ENCODE data around the gene TLCD5.
A peak's percentile ranks its signal among the peaks of the same experiment; 100 is the strongest.

TLCD5 gene

DNA sequence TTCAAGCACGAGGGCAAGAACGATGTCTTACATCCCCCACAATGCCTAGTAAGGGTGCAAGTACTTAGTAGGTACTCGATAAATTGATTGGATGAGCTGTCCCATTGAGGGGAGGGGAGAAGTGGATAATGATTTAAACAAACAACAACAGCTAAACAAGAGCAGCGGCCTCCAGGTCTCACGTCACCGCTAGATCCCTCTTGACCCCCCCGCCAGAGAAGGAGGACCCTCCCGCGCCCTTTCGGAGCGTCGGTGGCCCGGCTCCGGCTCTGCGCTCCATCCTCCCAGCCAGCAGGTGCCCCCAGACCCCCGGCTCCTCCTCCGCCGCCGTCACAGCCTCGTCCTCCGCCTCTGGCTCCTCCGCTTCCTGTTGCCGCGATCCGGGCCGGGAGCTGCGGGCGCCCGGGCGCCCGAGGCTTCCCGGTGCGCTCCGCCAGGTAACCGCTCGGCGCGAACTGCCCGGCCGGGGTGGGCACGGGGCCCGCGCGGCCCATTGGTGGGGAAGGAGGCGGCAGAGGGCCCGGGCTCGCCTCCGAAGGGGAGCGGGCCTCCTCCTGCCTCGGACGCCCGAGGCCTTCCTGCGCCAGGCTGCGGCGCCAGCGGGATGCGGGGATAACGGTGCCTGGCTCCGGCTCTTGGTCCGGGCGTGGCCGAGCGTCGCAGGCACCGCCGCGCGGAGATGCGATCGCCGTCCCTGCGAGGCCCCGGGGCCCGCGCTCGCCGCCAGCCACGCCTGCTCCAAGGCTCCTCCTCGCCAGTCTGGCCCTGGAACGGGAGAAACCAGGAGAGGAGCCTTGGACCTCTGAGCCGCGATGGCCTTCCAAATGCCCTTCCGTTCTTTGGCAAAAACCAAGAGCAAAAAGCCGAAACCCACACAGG lies at the start of gene TLCD5:
Gene TLCD5 (plus strand): TSS at position 368 of the 879 bp plus-strand sequence. CDS start 2,143 bp downstream, outside the sequence.
- Histone ChIP-seq H3K9ac (ENCODE audit: low read length in 5 of 5) (peak within 1 kb of the TSS in 3 of 5 donors; percentile 66 to 81 (median 74)), H3K4me1 (ENCODE audit: control insufficient read depth in 5 of 5, insufficient read depth in 5 of 5, low read length in 5 of 5) (peaks cover 0 to 24% (median 15%) of the 10 kb centered on the region in 5 donors), H3K27me3 (ENCODE audit: control insufficient read depth in 5 of 5, insufficient read depth in 4 of 5, low read length in 5 of 5) (peaks cover 0 to 4% (median 0%) of the 10 kb centered on the region in 5 donors), H3K27ac (ENCODE audit: low read depth, low read length) (peak within 1 kb of the TSS; percentile 38), H3K9me3 (ENCODE audit: control insufficient read depth in 5 of 5, low read length in 5 of 5) (no peaks in the 10 kb centered on the region), H3K4me3 (ENCODE audit: low read depth in 1 of 5, low read length in 5 of 5) (peak within 1 kb of the TSS; percentile 68 to 77 (median 68)), H3K36me3 (ENCODE audit: control insufficient read depth in 5 of 5, insufficient read depth in 5 of 5, low read length in 5 of 5) (peaks cover 0 to 5% (median 4%) of the 10 kb centered on the region in 5 donors)

GRCh38 chr11:120279502-120279901 lies 45.6 kb upstream of the TLCD5 start:
- no peaks in the 10 kb centered on the region for H3K4me1 ChIP-seq (ENCODE audit: control insufficient read depth in 5 of 5, insufficient read depth in 5 of 5, low read length in 5 of 5)
- no peak overlapping the region for H3K4me3 ChIP-seq (ENCODE audit: low read depth in 1 of 5, low read length in 5 of 5)
- H3K27ac ChIP-seq (ENCODE audit: low read depth, low read length) = no peak overlapping the region
- peaks cover 0 to 3% (median 0%) of the 10 kb centered on the region in 5 donors for H3K27me3 ChIP-seq (ENCODE audit: control insufficient read depth in 5 of 5, insufficient read depth in 4 of 5, low read length in 5 of 5)
- no peak overlapping the region for H3K9ac ChIP-seq (ENCODE audit: low read length in 5 of 5)
- H3K36me3 ChIP-seq (ENCODE audit: control insufficient read depth in 5 of 5, insufficient read depth in 5 of 5, low read length in 5 of 5) = no peaks in the 10 kb centered on the region
- H3K9me3 ChIP-seq (ENCODE audit: control insufficient read depth in 5 of 5, low read length in 5 of 5) = no peaks in the 10 kb centered on the region

- no peaks in the 10 kb centered on the region for H3K9me3 ChIP-seq (ENCODE audit: control insufficient read depth in 5 of 5, low read length in 5 of 5)
These were observed 44.5 kb upstream of the TLCD5 start for GRCh38 chr11:120280600-120281051.

DNA sequence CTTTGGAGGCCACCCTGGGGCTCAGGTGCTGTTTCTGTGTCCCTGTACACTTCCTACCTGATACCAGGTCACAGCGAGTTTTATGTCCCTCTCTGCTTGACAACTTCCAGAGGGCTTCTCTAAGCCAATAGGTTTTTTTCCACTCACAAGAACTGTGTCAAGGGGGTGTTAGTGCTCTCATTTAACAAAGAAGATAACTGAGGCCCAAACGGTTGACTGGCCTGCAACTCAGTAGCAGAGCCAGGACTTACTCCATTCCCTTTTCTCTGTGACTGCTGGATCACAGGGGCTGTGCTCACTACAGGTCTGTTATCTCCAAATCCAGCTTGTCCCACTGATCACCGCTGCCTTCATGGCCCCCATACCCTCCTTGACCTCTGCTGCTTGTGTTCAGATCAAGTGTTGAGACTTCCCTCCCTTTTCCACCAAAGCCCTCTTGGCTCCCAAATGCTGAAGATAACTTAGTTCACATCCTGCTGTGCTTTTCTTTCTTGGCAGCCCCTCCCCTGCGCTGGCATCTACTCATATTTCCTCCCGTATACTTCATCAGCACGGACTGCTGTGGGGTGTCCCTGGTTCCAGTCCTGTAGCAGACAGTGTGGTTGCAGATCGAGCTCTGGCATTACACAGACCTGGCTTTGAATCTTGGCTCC lies 43.8 kb upstream of the TLCD5 start:
- Histone ChIP-seq H3K27ac (ENCODE audit: low read depth, low read length) (no peak overlapping the region), H3K36me3 (ENCODE audit: control insufficient read depth in 5 of 5, insufficient read depth in 5 of 5, low read length in 5 of 5) (no peaks in the 10 kb centered on the region), H3K4me3 (ENCODE audit: low read depth in 1 of 5, low read length in 5 of 5) (no peak overlapping the region), H3K4me1 (ENCODE audit: control insufficient read depth in 5 of 5, insufficient read depth in 5 of 5, low read length in 5 of 5) (no peaks in the 10 kb centered on the region), H3K27me3 (ENCODE audit: control insufficient read depth in 5 of 5, insufficient read depth in 4 of 5, low read length in 5 of 5) (peaks cover 0 to 3% (median 0%) of the 10 kb centered on the region in 5 donors), H3K9ac (ENCODE audit: low read length in 5 of 5) (no peak overlapping the region), H3K9me3 (ENCODE audit: control insufficient read depth in 5 of 5, low read length in 5 of 5) (no peaks in the 10 kb centered on the region)

More at GRCh38 chr11:120280600-120281051, 44.5 kb upstream of the TLCD5 start:
- Histone ChIP-seq H3K4me3 (ENCODE audit: low read depth in 1 of 5, low read length in 5 of 5) (no peak overlapping the region), H3K27me3 (ENCODE audit: control insufficient read depth in 5 of 5, insufficient read depth in 4 of 5, low read length in 5 of 5) (peaks cover 0 to 3% (median 0%) of the 10 kb centered on the region in 5 donors), H3K9ac (ENCODE audit: low read length in 5 of 5) (no peak overlapping the region), H3K4me1 (ENCODE audit: control insufficient read depth in 5 of 5, insufficient read depth in 5 of 5, low read length in 5 of 5) (no peaks in the 10 kb centered on the region), H3K36me3 (ENCODE audit: control insufficient read depth in 5 of 5, insufficient read depth in 5 of 5, low read length in 5 of 5) (no peaks in the 10 kb centered on the region), H3K27ac (ENCODE audit: low read depth, low read length) (no peak overlapping the region)

GRCh38 chr11:120283124-120283523 lies 42.0 kb upstream of the TLCD5 start:
- Histone ChIP-seq H3K27me3 (ENCODE audit: control insufficient read depth in 5 of 5, insufficient read depth in 4 of 5, low read length in 5 of 5) (peaks cover 0 to 3% (median 0%) of the 10 kb centered on the region in 5 donors), H3K9ac (ENCODE audit: low read length in 5 of 5) (no peak overlapping the region), H3K4me3 (ENCODE audit: low read depth in 1 of 5, low read length in 5 of 5) (no peak overlapping the region), H3K27ac (ENCODE audit: low read depth, low read length) (no peak overlapping the region), H3K4me1 (ENCODE audit: control insufficient read depth in 5 of 5, insufficient read depth in 5 of 5, low read length in 5 of 5) (no peaks in the 10 kb centered on the region), H3K36me3 (ENCODE audit: control insufficient read depth in 5 of 5, insufficient read depth in 5 of 5, low read length in 5 of 5) (no peaks in the 10 kb centered on the region), H3K9me3 (ENCODE audit: control insufficient read depth in 5 of 5, low read length in 5 of 5) (no peaks in the 10 kb centered on the region)

DNA sequence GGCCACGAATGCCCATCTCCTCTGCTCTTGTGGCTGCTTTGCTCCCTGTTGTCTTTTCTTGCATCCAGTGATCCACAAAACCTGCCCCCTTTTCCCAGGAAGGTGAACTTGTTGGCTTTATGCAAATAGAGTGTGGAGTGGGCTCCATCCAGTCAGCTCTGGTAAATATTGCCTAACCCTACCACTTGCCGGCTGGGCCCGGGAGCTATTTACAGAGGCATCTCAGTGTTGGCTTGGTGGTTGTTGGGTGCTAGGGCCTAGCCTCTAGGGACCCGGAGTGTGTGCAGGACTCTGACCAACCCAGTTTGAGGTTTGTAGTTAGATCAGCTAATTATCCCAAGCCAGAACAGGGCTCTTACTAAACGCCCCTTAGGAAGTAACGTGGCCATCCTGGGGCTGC lies 40.8 kb upstream of the TLCD5 start:
- H3K27ac ChIP-seq (ENCODE audit: low read depth, low read length) = no peak overlapping the region
- no peaks in the 10 kb centered on the region for H3K36me3 ChIP-seq (ENCODE audit: control insufficient read depth in 5 of 5, insufficient read depth in 5 of 5, low read length in 5 of 5)
- peaks cover 0 to 3% (median 0%) of the 10 kb centered on the region in 5 donors for H3K27me3 ChIP-seq (ENCODE audit: control insufficient read depth in 5 of 5, insufficient read depth in 4 of 5, low read length in 5 of 5)
- peaks cover 0 to under 1% (median 0%) of the 10 kb centered on the region in 5 donors for H3K4me1 ChIP-seq (ENCODE audit: control insufficient read depth in 5 of 5, insufficient read depth in 5 of 5, low read length in 5 of 5)
- H3K9ac ChIP-seq (ENCODE audit: low read length in 5 of 5) = no peak overlapping the region
- no peak overlapping the region for H3K4me3 ChIP-seq (ENCODE audit: low read depth in 1 of 5, low read length in 5 of 5)
- no peaks in the 10 kb centered on the region for H3K9me3 ChIP-seq (ENCODE audit: control insufficient read depth in 5 of 5, low read length in 5 of 5)

DNA sequence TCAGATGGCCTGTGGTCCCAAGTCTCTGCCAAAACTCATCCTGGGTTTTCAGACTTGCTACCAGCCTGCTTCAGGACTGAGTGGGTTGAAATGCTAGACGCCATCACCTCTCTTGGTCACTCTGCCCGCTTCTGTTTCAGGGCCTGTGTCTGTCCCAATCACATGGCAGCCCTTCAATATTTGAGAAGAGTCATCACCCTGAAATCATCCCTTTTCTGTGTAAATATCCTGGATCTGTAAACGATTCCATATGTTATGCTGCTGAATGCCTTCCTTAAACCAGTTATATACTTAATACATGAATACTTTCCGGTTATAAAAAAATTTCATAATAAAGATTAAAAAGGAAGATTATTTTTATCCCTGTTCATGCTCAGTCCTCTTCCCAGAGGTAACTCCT lies 39.8 kb upstream of the TLCD5 start:
- Histone ChIP-seq H3K36me3 (ENCODE audit: control insufficient read depth in 5 of 5, insufficient read depth in 5 of 5, low read length in 5 of 5) (no peaks in the 10 kb centered on the region), H3K27me3 (ENCODE audit: control insufficient read depth in 5 of 5, insufficient read depth in 4 of 5, low read length in 5 of 5) (peaks cover 0 to 3% (median 3%) of the 10 kb centered on the region in 5 donors), H3K9ac (ENCODE audit: low read length in 5 of 5) (no peak overlapping the region), H3K9me3 (ENCODE audit: control insufficient read depth in 5 of 5, low read length in 5 of 5) (no peaks in the 10 kb centered on the region), H3K27ac (ENCODE audit: low read depth, low read length) (no peak overlapping the region), H3K4me1 (ENCODE audit: control insufficient read depth in 5 of 5, insufficient read depth in 5 of 5, low read length in 5 of 5) (peaks cover 0 to 3% (median 0%) of the 10 kb centered on the region in 5 donors), H3K4me3 (ENCODE audit: low read depth in 1 of 5, low read length in 5 of 5) (no peak overlapping the region)

DNA sequence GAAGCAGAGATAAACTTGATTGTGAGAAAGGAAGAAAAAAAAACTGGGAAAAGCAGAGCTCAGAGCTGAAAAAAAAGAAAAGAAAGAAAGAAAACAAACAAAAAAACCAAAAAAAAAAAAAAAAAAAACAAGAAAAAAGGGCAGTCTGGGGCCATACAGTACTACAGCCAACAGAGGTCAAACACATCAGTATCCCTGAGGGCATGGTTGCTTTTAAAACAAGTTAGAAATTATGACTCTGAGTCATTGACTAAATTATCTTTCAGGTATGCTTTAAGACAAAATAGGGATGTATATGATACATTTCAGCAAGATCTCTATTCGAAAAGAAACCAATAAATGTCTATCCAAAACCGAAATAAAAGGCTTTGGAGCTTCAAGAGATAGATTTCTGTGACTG lies 37.1 kb upstream of the TLCD5 start:
- Histone ChIP-seq H3K9ac (ENCODE audit: low read length in 5 of 5) (no peak overlapping the region), H3K4me3 (ENCODE audit: low read depth in 1 of 5, low read length in 5 of 5) (no peak overlapping the region), H3K36me3 (ENCODE audit: control insufficient read depth in 5 of 5, insufficient read depth in 5 of 5, low read length in 5 of 5) (no peaks in the 10 kb centered on the region), H3K27ac (ENCODE audit: low read depth, low read length) (no peak overlapping the region), H3K9me3 (ENCODE audit: control insufficient read depth in 5 of 5, low read length in 5 of 5) (no peaks in the 10 kb centered on the region), H3K27me3 (ENCODE audit: control insufficient read depth in 5 of 5, insufficient read depth in 4 of 5, low read length in 5 of 5) (peaks cover 0 to 10% (median 3%) of the 10 kb centered on the region in 5 donors), H3K4me1 (ENCODE audit: control insufficient read depth in 5 of 5, insufficient read depth in 5 of 5, low read length in 5 of 5) (peaks cover 0 to 3% (median 0%) of the 10 kb centered on the region in 5 donors)

DNA sequence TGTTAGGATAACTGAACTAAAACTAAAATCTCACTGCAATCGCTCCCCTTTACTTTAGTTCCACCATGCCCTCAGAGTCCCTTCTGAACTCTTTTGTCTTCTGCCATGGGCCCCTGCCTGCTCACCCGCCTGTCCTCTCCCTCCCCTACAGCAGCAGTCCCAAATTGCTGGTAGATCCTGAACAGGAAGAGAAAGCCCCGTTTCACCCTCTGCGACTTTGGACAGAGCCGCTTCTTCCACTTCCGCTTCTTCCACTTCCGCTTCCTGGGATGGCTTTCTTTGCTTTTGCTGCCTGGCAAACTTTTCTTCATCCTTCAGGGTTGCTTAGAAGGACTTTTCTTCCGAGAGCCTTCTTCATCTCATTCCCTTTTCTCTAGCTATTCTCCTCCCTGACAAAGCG lies 35.7 kb upstream of the TLCD5 start:
- Histone ChIP-seq H3K9me3 (ENCODE audit: control insufficient read depth in 5 of 5, low read length in 5 of 5) (no peaks in the 10 kb centered on the region), H3K4me1 (ENCODE audit: control insufficient read depth in 5 of 5, insufficient read depth in 5 of 5, low read length in 5 of 5) (peaks cover 0 to 3% (median 0%) of the 10 kb centered on the region in 5 donors), H3K9ac (ENCODE audit: low read length in 5 of 5) (no peak overlapping the region), H3K4me3 (ENCODE audit: low read depth in 1 of 5, low read length in 5 of 5) (no peak overlapping the region), H3K27ac (ENCODE audit: low read depth, low read length) (no peak overlapping the region), H3K27me3 (ENCODE audit: control insufficient read depth in 5 of 5, insufficient read depth in 4 of 5, low read length in 5 of 5) (peaks cover 3 to 20% (median 13%) of the 10 kb centered on the region in 5 donors), H3K36me3 (ENCODE audit: control insufficient read depth in 5 of 5, insufficient read depth in 5 of 5, low read length in 5 of 5) (no peaks in the 10 kb centered on the region)

DNA sequence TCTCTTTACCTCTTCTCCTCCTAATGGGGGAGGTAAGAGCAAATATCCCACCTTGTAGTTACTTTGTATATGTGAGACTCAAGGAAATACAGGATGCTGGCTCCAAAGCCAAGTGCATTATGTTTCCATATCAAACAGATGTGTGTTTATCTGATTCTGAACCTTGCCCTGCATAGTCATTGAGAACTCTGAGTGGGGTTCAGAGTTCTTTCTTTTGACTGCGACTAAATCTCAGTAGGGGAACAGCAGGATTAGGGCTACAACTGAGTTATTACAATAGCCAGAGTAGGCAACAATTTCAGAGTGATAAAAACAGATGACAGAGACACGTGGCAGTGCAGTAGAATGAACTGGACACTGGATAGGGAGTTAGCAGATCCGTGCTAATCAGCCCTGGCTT lies 34.1 kb upstream of the TLCD5 start:
- H3K4me3 ChIP-seq (ENCODE audit: low read depth in 1 of 5, low read length in 5 of 5) = no peak overlapping the region
- peaks cover 0 to 3% (median 0%) of the 10 kb centered on the region in 5 donors for H3K4me1 ChIP-seq (ENCODE audit: control insufficient read depth in 5 of 5, insufficient read depth in 5 of 5, low read length in 5 of 5)
- H3K9me3 ChIP-seq (ENCODE audit: control insufficient read depth in 5 of 5, low read length in 5 of 5) = no peaks in the 10 kb centered on the region
- H3K27ac ChIP-seq (ENCODE audit: low read depth, low read length) = no peak overlapping the region
- no peak overlapping the region for H3K9ac ChIP-seq (ENCODE audit: low read length in 5 of 5)
- no peaks in the 10 kb centered on the region for H3K36me3 ChIP-seq (ENCODE audit: control insufficient read depth in 5 of 5, insufficient read depth in 5 of 5, low read length in 5 of 5)
- peaks cover 3 to 24% (median 18%) of the 10 kb centered on the region in 5 donors for H3K27me3 ChIP-seq (ENCODE audit: control insufficient read depth in 5 of 5, insufficient read depth in 4 of 5, low read length in 5 of 5)
